ENCODE data around the gene TAS2R1. TPM values are rescaled to one million over a fixed set of nuclear protein-coding genes. Genes with fewer than 3 reads are reported as not detected.

The TAS2R1 gene
- total RNA-seq, 1 experiment from 2014 or later = not detected

Other genes starting within 250 kb of the TAS2R1 start
- gene SEMA5A, start 84.3 kb downstream of the TAS2R1 start, total RNA-seq (2021; ENCODE audit: unreplicated experiment) = 0.02 TPM

Data from HCT116 (cell line).